ENCODE measurements around the gene NINJ2. TPM values are rescaled to one million over a fixed set of nuclear protein-coding genes. Genes with fewer than 3 reads are reported as not detected.
A peak's percentile ranks its signal among the peaks of the same experiment; 100 is the strongest.

The NINJ2 gene
- total and polyA plus RNA-seq, 4 donors, result 5.8 to 28.4 (median 14.3) TPM

DNA sequence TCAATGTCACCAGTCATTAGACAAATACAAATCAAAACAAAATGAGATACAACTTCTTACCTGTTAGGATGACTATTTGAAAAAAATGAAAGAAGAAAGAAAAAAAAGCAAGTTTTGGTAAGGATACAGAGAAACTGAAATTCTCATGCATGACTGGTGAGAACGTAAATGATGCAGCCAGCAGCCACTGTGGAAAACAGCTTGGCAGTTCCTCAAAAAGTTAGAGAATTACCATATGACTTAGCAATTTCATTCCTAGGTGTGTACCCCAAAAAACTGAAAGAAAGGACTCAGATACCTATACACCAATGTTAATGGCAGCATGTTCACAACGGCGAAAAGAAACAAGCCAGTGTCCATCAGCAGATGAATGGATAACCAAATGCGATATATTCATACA, 26.6 kb downstream of the NINJ2 start:
- no peak for DNase-seq
- Histone ChIP-seq H3K4me1 (ENCODE audit: control insufficient read depth in 5 of 5, insufficient read depth in 5 of 5, low read length in 5 of 5) (peaks cover 0 to 19% (median 7%) of the 10 kb centered on the region in 5 donors), H3K27ac (ENCODE audit: low read depth in 1 of 2, low read length in 1 of 2) (no peak overlapping the region)

DNA sequence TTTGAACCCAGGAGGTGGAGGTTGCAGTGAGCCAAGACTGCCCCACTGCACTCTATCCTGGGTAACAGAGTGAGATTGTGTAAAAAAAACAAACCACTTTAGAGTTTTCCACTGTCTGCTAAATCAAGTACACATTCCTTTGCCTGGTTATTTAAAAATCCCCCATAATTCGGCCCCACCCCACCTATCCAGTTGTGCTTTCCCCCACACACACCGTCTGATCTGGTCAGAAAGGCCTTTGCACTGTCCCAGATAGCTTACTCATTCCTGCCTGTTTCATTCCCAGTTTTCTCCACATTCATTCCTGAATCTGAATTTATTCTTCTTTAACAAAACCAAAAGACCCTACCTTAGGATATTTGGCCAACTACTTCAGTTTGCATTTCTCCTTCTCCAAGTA, 29.5 kb downstream of the NINJ2 start:
- no peak for ATAC-seq (ENCODE audit: insufficient read depth, low FRiP score)
- Histone ChIP-seq H3K9me3 (ENCODE audit: control insufficient read depth in 4 of 4, insufficient read depth in 3 of 4, low read length in 3 of 4) (no peaks in the 10 kb centered on the region), H3K9ac (ENCODE audit: insufficient read depth in 1 of 2, low read length in 2 of 2) (no peak overlapping the region), H3K27me3 (ENCODE audit: control insufficient read depth in 3 of 3, insufficient read depth in 3 of 3, low read length in 2 of 3) (no peaks in the 10 kb centered on the region), H3K36me3 (ENCODE audit: control insufficient read depth in 4 of 4, insufficient read depth in 4 of 4, low read length in 4 of 4) (no peaks in the 10 kb centered on the region), H3K4me1 (ENCODE audit: control insufficient read depth in 5 of 5, insufficient read depth in 5 of 5, low read length in 5 of 5) (peaks cover 0 to 20% (median 3%) of the 10 kb centered on the region in 5 donors), H3K27ac (ENCODE audit: low read depth in 1 of 2, low read length in 1 of 2) (peak overlapping the region in 1 of 2 donors; percentile 68), H3K4me3 (no peak overlapping the region)
- no peak for DNase-seq
- TF ChIP-seq, protein P1, sequence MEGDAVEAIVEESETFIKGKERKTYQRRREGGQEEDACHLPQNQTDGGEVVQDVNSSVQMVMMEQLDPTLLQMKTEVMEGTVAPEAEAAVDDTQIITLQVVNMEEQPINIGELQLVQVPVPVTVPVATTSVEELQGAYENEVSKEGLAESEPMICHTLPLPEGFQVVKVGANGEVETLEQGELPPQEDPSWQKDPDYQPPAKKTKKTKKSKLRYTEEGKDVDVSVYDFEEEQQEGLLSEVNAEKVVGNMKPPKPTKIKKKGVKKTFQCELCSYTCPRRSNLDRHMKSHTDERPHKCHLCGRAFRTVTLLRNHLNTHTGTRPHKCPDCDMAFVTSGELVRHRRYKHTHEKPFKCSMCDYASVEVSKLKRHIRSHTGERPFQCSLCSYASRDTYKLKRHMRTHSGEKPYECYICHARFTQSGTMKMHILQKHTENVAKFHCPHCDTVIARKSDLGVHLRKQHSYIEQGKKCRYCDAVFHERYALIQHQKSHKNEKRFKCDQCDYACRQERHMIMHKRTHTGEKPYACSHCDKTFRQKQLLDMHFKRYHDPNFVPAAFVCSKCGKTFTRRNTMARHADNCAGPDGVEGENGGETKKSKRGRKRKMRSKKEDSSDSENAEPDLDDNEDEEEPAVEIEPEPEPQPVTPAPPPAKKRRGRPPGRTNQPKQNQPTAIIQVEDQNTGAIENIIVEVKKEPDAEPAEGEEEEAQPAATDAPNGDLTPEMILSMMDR (IDR thresholded peaks at IDR 0.05; ENCODE audit: control extremely low read depth, extremely low read depth), result no peak
- WGBS, 2 donors, result 72 to 89% methylated on average over 2 of the region's 2 CpGs

More for the DNA sequence above, 26.6 kb downstream of the NINJ2 start:
- H3K9ac ChIP-seq (ENCODE audit: insufficient read depth in 1 of 2, low read length in 2 of 2), result no peak overlapping the region
- H3K36me3 ChIP-seq (ENCODE audit: control insufficient read depth in 4 of 4, insufficient read depth in 4 of 4, low read length in 4 of 4), result no peaks in the 10 kb centered on the region
- no peaks in the 10 kb centered on the region for H3K9me3 ChIP-seq (ENCODE audit: control insufficient read depth in 4 of 4, insufficient read depth in 3 of 4, low read length in 3 of 4)
- H3K27me3 ChIP-seq (ENCODE audit: control insufficient read depth in 3 of 3, insufficient read depth in 3 of 3, low read length in 2 of 3), result no peaks in the 10 kb centered on the region
- no peak overlapping the region for H3K4me3 ChIP-seq
- 78 to 89% methylated on average over 4 of the region's 4 CpGs for WGBS, 2 donors
- ATAC-seq (ENCODE audit: insufficient read depth, low FRiP score), result no peak
- TF ChIP-seq, protein P1 (IDR thresholded peaks at IDR 0.05; ENCODE audit: control extremely low read depth, extremely low read depth), result no peak

DNA sequence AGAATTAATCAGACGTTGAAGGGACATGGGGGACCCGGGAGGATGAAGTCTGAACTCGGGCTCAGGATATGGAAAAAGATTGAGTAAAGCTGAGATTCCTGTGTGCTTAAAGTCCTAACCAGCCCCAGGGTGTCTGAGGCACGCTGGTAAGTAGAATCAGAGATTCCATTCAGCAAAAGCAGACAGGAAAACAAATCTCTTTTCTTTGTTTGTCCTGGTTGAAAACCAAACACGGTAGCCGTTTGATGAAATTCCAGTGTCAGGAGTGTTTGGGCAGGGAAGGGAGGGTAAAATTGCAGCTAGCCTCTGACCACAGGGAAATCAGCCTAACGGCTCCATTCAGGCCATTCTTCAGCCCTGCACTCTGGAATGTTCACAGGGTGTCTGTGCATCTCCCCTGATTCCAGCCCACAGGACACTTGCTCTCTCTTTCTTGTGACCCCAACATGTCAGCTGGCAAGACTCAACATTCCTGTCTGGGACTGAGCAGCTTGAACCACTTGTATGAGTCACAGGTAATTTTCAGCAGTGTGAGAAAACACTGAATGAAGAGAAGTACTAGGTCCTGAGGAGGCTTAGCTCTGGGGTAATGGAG, 31.0 kb downstream of the NINJ2 start:
- Histone ChIP-seq H3K9ac (ENCODE audit: insufficient read depth in 1 of 2, low read length in 2 of 2) (no peak overlapping the region), H3K27ac (ENCODE audit: low read depth in 1 of 2, low read length in 1 of 2) (peak overlapping the region; percentile 68 to 74), H3K36me3 (ENCODE audit: control insufficient read depth in 4 of 4, insufficient read depth in 4 of 4, low read length in 4 of 4) (no peaks in the 10 kb centered on the region), H3K9me3 (ENCODE audit: control insufficient read depth in 4 of 4, insufficient read depth in 3 of 4, low read length in 3 of 4) (no peaks in the 10 kb centered on the region), H3K4me3 (no peak overlapping the region), H3K27me3 (ENCODE audit: control insufficient read depth in 3 of 3, insufficient read depth in 3 of 3, low read length in 2 of 3) (no peaks in the 10 kb centered on the region), H3K4me1 (ENCODE audit: control insufficient read depth in 5 of 5, insufficient read depth in 5 of 5, low read length in 5 of 5) (peaks cover 0 to 21% (median 2%) of the 10 kb centered on the region in 5 donors)
- TF ChIP-seq, protein P1 (IDR thresholded peaks at IDR 0.05; ENCODE audit: control extremely low read depth, extremely low read depth), result no peak
- ATAC-seq (ENCODE audit: insufficient read depth, low FRiP score) (peak; percentile 39), DNase-seq (peak; percentile 50 to 66 (median 53))
- 31 to 36% methylated on average over 7 of the region's 7 CpGs for WGBS, 2 donors

All from lung (tissue), 12 donors.